ENCODE data around the gene ZNF146. TPM values are rescaled to one million over a fixed set of nuclear protein-coding genes. Genes with fewer than 3 reads are reported as not detected.

ZNF146 gene
- total and polyA plus RNA-seq, 2 of the 8 experiments (the other 6 are each of a cell fraction or from before 2014, with no cell fraction given) = 27.0 to 161 TPM

DNA sequence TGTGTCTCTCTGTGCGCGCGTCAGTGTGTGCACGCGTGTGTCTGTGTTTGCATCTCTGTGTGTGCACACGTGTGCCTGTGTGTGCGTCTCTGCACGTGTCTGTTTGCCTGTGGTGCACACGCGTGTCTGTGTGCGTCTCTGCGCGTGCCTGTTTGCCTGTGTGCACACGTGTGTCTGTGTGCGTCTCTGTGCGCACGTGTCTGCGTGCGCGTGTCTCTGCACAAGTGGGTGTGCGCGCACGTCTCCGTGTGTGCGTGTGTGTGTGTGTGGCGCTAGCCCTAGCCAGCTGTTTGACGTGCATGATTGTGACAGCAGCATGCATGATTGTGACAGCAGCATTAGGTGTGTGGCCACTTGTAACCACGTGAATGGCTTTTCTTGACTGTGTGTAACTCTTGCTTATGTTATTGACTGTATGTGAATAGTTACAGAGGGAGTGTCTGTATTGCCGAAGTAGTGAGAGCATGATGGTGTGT is 31.1 kb downstream of the ZNF146 start (continued):
- no peak for TF ChIP-seq POU5F1 (IDR thresholded peaks at IDR 0.05; ENCODE audit: low read depth, low read length)
- no peak for TF ChIP-seq SP1 (IDR thresholded peaks at IDR 0.05; ENCODE audit: low read depth, low read length)
- no peak for TF ChIP-seq CHD1 (IDR thresholded peaks at IDR 0.05; ENCODE audit: low read depth, low read length)
- TF ChIP-seq, protein P1, sequence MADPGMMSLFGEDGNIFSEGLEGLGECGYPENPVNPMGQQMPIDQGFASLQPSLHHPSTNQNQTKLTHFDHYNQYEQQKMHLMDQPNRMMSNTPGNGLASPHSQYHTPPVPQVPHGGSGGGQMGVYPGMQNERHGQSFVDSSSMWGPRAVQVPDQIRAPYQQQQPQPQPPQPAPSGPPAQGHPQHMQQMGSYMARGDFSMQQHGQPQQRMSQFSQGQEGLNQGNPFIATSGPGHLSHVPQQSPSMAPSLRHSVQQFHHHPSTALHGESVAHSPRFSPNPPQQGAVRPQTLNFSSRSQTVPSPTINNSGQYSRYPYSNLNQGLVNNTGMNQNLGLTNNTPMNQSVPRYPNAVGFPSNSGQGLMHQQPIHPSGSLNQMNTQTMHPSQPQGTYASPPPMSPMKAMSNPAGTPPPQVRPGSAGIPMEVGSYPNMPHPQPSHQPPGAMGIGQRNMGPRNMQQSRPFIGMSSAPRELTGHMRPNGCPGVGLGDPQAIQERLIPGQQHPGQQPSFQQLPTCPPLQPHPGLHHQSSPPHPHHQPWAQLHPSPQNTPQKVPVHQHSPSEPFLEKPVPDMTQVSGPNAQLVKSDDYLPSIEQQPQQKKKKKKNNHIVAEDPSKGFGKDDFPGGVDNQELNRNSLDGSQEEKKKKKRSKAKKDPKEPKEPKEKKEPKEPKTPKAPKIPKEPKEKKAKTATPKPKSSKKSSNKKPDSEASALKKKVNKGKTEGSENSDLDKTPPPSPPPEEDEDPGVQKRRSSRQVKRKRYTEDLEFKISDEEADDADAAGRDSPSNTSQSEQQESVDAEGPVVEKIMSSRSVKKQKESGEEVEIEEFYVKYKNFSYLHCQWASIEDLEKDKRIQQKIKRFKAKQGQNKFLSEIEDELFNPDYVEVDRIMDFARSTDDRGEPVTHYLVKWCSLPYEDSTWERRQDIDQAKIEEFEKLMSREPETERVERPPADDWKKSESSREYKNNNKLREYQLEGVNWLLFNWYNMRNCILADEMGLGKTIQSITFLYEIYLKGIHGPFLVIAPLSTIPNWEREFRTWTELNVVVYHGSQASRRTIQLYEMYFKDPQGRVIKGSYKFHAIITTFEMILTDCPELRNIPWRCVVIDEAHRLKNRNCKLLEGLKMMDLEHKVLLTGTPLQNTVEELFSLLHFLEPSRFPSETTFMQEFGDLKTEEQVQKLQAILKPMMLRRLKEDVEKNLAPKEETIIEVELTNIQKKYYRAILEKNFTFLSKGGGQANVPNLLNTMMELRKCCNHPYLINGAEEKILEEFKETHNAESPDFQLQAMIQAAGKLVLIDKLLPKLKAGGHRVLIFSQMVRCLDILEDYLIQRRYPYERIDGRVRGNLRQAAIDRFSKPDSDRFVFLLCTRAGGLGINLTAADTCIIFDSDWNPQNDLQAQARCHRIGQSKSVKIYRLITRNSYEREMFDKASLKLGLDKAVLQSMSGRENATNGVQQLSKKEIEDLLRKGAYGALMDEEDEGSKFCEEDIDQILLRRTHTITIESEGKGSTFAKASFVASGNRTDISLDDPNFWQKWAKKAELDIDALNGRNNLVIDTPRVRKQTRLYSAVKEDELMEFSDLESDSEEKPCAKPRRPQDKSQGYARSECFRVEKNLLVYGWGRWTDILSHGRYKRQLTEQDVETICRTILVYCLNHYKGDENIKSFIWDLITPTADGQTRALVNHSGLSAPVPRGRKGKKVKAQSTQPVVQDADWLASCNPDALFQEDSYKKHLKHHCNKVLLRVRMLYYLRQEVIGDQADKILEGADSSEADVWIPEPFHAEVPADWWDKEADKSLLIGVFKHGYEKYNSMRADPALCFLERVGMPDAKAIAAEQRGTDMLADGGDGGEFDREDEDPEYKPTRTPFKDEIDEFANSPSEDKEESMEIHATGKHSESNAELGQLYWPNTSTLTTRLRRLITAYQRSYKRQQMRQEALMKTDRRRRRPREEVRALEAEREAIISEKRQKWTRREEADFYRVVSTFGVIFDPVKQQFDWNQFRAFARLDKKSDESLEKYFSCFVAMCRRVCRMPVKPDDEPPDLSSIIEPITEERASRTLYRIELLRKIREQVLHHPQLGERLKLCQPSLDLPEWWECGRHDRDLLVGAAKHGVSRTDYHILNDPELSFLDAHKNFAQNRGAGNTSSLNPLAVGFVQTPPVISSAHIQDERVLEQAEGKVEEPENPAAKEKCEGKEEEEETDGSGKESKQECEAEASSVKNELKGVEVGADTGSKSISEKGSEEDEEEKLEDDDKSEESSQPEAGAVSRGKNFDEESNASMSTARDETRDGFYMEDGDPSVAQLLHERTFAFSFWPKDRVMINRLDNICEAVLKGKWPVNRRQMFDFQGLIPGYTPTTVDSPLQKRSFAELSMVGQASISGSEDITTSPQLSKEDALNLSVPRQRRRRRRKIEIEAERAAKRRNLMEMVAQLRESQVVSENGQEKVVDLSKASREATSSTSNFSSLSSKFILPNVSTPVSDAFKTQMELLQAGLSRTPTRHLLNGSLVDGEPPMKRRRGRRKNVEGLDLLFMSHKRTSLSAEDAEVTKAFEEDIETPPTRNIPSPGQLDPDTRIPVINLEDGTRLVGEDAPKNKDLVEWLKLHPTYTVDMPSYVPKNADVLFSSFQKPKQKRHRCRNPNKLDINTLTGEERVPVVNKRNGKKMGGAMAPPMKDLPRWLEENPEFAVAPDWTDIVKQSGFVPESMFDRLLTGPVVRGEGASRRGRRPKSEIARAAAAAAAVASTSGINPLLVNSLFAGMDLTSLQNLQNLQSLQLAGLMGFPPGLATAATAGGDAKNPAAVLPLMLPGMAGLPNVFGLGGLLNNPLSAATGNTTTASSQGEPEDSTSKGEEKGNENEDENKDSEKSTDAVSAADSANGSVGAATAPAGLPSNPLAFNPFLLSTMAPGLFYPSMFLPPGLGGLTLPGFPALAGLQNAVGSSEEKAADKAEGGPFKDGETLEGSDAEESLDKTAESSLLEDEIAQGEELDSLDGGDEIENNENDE (IDR thresholded peaks at IDR 0.05; ENCODE audit: insufficient replicate concordance, low read length) = no peak
- TF ChIP-seq GTF2F1 (IDR thresholded peaks at IDR 0.05; ENCODE audit: borderline replicate concordance, low read depth, low read length) = no peak
- no peak for TF ChIP-seq SP4 (IDR thresholded peaks at IDR 0.05; ENCODE audit: low read length)
- TF ChIP-seq, protein P2, sequence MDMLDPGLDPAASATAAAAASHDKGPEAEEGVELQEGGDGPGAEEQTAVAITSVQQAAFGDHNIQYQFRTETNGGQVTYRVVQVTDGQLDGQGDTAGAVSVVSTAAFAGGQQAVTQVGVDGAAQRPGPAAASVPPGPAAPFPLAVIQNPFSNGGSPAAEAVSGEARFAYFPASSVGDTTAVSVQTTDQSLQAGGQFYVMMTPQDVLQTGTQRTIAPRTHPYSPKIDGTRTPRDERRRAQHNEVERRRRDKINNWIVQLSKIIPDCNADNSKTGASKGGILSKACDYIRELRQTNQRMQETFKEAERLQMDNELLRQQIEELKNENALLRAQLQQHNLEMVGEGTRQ (IDR thresholded peaks at IDR 0.05; ENCODE audit: low read length) = no peak
- no peak for TF ChIP-seq RBBP5 (IDR thresholded peaks at IDR 0.05; ENCODE audit: borderline replicate concordance, low read depth, low read length)
